ENCODE data around the gene GABPB2.

Gene GABPB2

DNA sequence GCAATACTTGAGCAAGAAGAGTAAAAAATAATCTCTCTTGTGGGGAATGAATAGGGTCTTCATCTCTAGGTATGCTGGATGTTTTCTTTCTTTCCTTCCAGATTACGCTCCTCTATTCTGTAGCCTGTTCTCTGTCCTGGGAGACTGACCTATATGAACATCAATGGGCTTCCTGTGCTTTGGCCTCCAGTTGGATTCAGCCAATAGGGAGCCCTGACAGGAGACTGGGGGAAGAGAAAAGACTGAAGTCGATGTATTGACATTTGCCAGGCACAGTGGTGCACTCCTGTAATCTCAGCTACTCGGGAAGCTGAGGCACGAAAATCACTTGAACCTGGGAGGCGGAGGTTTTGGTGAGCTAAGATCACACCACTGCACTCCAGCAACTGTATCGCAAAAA lies 58.2 kb downstream of the GABPB2 start:
- no peak overlapping the region for H3K4me3 ChIP-seq (ENCODE audit: low read depth, low read length)
- in situ Hi-C loops (cut with HindIII; ENCODE audit: low sequenced_read_pairs), result no loop called here
- TF ChIP-seq, protein P1, sequence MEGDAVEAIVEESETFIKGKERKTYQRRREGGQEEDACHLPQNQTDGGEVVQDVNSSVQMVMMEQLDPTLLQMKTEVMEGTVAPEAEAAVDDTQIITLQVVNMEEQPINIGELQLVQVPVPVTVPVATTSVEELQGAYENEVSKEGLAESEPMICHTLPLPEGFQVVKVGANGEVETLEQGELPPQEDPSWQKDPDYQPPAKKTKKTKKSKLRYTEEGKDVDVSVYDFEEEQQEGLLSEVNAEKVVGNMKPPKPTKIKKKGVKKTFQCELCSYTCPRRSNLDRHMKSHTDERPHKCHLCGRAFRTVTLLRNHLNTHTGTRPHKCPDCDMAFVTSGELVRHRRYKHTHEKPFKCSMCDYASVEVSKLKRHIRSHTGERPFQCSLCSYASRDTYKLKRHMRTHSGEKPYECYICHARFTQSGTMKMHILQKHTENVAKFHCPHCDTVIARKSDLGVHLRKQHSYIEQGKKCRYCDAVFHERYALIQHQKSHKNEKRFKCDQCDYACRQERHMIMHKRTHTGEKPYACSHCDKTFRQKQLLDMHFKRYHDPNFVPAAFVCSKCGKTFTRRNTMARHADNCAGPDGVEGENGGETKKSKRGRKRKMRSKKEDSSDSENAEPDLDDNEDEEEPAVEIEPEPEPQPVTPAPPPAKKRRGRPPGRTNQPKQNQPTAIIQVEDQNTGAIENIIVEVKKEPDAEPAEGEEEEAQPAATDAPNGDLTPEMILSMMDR (IDR thresholded peaks at IDR 0.05; ENCODE audit: low read depth, low read length, missing control alignments), result no peak
- DNase-seq (ENCODE audit: low read depth), result no peak

DNA sequence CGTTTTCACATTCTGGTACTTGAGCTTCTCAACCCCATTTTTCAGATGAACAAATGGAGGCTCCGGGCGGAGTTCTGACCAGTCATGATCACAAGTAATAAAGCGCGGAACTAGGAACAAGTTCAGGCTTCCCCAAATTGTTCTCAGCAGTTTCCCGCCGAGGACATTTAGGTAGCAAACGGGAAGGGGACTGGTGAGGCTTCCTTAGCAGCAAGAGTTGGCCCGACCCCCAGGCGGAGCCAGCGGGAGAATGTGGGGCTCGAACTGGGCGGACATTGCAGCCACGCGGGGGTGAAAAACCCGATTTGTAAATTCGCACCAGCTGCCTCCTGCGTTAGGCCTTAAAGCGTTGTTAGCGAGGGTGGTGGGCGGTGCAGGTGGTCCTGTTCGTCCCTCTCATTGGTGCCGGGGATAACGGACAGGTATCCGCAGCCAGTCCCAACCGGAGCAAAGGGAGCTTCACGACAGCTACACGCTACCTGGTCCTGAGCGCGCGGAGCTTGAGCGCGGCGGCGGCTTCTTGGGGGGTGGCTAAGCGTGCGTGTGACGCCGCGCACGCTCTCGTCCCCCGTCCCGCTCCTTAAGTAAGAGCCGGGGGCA lies 60.5 kb downstream of the GABPB2 start:
- TF ChIP-seq, protein P1 (IDR thresholded peaks at IDR 0.05; ENCODE audit: low read depth, low read length, missing control alignments), result no peak
- H3K4me3 ChIP-seq (ENCODE audit: low read depth, low read length), result peak overlapping the region; percentile 27
- in situ Hi-C loops (cut with HindIII; ENCODE audit: low sequenced_read_pairs), result no loop called here
- peak; percentile 69 for DNase-seq (ENCODE audit: low read depth)

DNA sequence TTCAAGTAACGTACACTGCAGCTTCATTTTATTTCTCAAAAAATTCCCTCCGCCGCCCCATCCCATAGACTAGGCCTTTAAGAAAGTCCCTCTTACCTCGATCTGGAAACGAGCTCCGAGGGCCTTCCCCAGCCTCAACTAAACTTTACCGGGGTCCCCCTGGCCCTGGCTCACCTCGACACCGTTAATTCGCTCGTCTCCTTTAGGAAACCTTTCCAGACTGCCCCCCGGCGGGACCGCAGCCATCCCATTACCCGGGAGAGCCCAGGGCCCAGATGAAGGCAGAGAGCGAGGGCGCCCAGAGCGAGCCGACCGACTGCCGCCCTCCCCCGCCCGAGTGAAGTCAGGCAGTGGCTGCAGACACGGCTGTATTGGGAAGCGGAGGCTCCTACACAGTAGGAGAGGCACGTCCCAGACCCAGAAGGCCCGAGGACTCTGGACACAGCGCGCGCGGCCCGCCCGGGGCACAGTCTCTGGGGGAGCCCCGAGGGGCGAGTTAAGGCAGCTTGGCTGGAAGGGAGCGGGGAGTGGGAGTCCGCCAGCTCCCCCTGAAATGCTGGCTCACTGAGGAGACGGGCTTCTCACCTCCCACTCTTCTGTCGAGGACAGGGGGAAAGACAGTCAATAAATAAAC lies 61.3 kb downstream of the GABPB2 start:
- in situ Hi-C loops (cut with HindIII; ENCODE audit: low sequenced_read_pairs), result no loop called here
- TF ChIP-seq, protein P1 (IDR thresholded peaks at IDR 0.05; ENCODE audit: low read depth, low read length, missing control alignments), result no peak
- peak overlapping the region; percentile 27 for H3K4me3 ChIP-seq (ENCODE audit: low read depth, low read length)
- DNase-seq (ENCODE audit: low read depth), result no peak

DNA sequence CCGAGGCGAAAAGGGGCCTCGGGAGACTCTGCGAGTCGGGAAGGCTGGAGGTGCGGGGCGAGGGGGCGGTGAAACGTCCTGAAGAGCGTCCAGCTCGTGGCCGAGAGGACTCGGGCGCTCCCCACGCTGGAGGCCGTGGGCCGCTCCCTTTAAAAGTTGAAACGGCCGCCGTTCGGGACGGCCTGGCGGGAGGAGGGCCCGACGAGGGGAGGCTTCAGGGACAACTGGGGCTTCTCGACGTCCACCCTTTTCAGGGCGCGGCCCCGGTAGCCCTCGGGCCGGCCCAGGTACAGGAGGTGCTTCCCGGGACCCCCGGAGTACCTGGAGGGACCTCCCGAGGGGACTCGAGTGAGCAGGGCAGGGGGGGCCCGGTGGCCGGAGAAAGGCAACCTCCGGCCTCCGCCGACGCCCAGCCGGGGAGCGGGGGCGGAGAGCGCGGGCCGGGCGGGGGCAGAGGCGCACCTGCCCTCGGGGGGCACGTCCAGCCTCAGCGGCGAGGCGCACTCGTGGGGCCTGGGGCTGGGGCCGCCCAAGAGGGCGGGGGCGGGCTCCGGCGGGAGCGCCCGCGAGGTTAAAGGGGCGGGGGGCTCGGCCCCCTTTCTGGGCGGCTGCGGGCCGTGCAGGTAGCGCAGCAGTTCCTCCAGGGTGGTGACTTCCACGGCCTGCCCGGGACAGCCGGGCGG lies 61.9 kb downstream of the GABPB2 start:
- TF ChIP-seq, protein P1 (IDR thresholded peaks at IDR 0.05; ENCODE audit: low read depth, low read length, missing control alignments), result no peak
- no peak overlapping the region for H3K4me3 ChIP-seq (ENCODE audit: low read depth, low read length)
- in situ Hi-C loops (cut with HindIII; ENCODE audit: low sequenced_read_pairs), result no loop called here
- DNase-seq (ENCODE audit: low read depth), result no peak

DNA sequence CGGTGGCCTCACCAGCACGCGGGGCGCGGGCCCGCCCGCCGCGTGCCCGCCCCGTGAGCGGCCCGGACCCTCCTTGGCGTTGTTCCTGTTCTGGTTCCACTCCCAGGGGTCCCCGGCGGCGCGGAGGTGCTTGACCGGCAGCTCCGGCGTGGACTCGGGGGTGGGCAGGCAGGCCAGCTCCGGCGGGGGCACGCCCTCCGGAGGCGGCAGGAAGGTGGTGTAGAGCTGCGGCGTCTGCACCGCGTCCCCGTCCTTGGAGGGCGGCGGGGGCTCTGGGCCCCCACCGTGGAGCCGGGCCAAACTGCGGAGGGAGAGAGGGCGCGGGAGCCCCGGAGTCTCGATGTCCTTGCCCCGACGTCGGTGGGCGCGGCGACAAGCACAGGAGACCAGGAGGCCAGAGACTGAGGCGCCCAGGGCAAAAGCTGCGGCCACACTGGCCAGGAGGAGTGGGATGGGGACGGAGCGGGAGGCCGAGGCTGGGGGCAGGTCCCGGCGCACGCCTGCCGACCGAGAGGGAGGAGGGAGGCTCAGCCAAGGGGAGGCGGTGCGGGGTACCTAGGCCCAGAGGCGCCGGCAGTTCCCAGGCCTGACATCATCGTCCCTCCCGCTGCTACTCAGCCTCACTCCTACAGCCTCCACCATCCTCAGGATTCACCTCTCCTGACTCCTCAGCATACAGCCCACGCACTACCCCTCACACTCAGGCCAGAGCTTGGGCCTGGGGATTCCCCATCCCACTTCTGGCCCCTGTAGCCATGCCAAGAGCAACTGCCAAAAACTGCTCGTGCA lies 62.7 kb downstream of the GABPB2 start:
- TF ChIP-seq, protein P1 (IDR thresholded peaks at IDR 0.05; ENCODE audit: low read depth, low read length, missing control alignments), result no peak
- no peak overlapping the region for H3K4me3 ChIP-seq (ENCODE audit: low read depth, low read length)
- DNase-seq (ENCODE audit: low read depth), result no peak
- in situ Hi-C loops (cut with HindIII; ENCODE audit: low sequenced_read_pairs), result no loop called here

DNA sequence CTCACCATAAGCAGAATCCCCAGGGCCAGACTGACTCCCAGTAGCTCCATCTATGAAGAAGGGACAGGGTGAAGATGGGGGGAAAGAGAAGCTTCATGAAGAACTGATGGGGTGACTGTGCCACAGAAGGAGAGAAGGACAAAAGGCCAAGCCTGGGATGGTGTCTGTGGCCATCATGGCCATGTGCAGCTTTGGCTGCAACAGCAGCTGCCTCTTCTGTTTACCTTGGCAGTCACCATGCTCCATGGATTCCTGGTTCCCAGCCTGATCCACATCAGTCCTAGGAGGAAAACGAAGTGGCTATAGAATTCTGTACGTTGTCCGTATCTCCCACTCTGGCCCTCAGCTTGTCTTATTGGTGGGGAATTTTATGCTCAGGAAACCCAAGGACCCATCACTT lies 63.8 kb downstream of the GABPB2 start:
- TF ChIP-seq, protein P1 (IDR thresholded peaks at IDR 0.05; ENCODE audit: low read depth, low read length, missing control alignments), result no peak
- in situ Hi-C loops (cut with HindIII; ENCODE audit: low sequenced_read_pairs), result no loop called here
- no peak overlapping the region for H3K4me3 ChIP-seq (ENCODE audit: low read depth, low read length)
- no peak for DNase-seq (ENCODE audit: low read depth)

Data from astrocyte of the cerebellum (primary cell).